K562 (cell line): ENCODE results near the gene ZMYND8. TPM values are rescaled to one million over a fixed set of nuclear protein-coding genes. Genes with fewer than 3 reads are reported as not detected.
A peak's percentile ranks its signal among the peaks of the same experiment; 100 is the strongest.

Experiments used
- CBX2 ChIP-seq: fragments of 200-600 bp; sonication (generic); IDR thresholded peaks from one replicate; pipeline ENCODE4 v1.6.1; 2012; ENCODE audit warnings: mild to moderate bottlenecking, low read length, inconsistent platforms; ENCODE audit not compliant: insufficient read depth, poor library complexity, severe bottlenecking
- EGR1 ChIP-seq: fragments of 450-650 bp; conservative IDR thresholded peaks from 2 replicates; pipeline ENCODE4 v1.6.1; 2017; ENCODE audit warnings: mild to moderate bottlenecking
- ERF ChIP-seq: fragments of 450-650 bp; formaldehyde crosslinking; IDR thresholded peaks from 2 replicates; pipeline ENCODE4 v1.4.0; 2020; ENCODE audit warnings: mild to moderate bottlenecking, mixed read lengths
- ILF3 ChIP-seq: fragments of 450-650 bp; IDR thresholded peaks from 2 replicates; pipeline ENCODE4 v1.6.1; 2018; ENCODE audit warnings: antibody characterized with exemption, mild to moderate bottlenecking, moderate library complexity, borderline replicate concordance
- KDM1A ChIP-seq, 2 experiments: fragments of 450-650 bp; IDR thresholded peaks; 2 replicates each; pipeline ENCODE4 v1.6.1; 2016; ENCODE audit warnings: mild to moderate bottlenecking in 2 of 2
- MTA2 ChIP-seq: fragments of 450-650 bp; IDR thresholded peaks from 2 replicates; pipeline ENCODE4 v1.6.1; 2016; ENCODE audit warnings: low read depth
- NFE2 ChIP-seq: IDR thresholded peaks from 2 replicates; pipeline ENCODE4 v1.6.1; 2014; ENCODE audit warnings: antibody characterized with exemption, low read depth
- POLR3G ChIP-seq: IDR thresholded peaks from 2 replicates; pipeline ENCODE4 v1.6.1; 2011; ENCODE audit not compliant: insufficient read length, insufficient replicate concordance; ENCODE audit errors: extremely low read depth
- SETDB1 ChIP-seq: IDR thresholded peaks from one replicate; pipeline ENCODE4 v1.6.1; 2012; ENCODE audit warnings: low read length, control low read depth, inconsistent platforms
- STAG1 ChIP-seq: sonication (generic); formaldehyde crosslinking; IDR thresholded peaks from 2 replicates; pipeline ENCODE4 v1.5.0; 2020; ENCODE audit warnings: missing genetic modification reagents, borderline replicate concordance
- TARDBP ChIP-seq: fragments of 450-650 bp; IDR thresholded peaks from 2 replicates; pipeline ENCODE4 v1.6.1; 2016
- polyA plus RNA-seq, 8 experiments: library from polyadenylated mRNA; depleted of rRNA in 4 of 8; stranded (reverse) in 5 of 8; unstranded in 3 of 8; fragments of >200 nt; fragmentation: Nextera tagmentation in 2 of 8; fragmentation: Illumina TruSeq in 1 of 8; extraction: Ambion mirVana in 2 of 8; extraction: Trizol in 1 of 8; gene quantifications; 2 replicates each; pipeline versions ENCODE4 v1.2.1 to v1.2.3, GENCODE V29; 2011 to 2014; ENCODE audit warnings: inconsistent platforms in 1 of 8, missing spikeins in 1 of 8
- total RNA-seq, 7 experiments: library from RNA; depleted of rRNA in 6 of 7; stranded (reverse); fragments of >200 nt in 6 of 7; fragmentation: Illumina TruSeq in 2 of 7; extraction: Trizol in 2 of 7; gene quantifications; 2 replicates each; pipeline versions ENCODE4 v1.2.1 to v1.2.3, GENCODE V29; 2011 to 2021; ENCODE audit warnings: low replicate concordance in 1 of 7
- TF ChIP-seq, protein P1 (sequence below): fragments of 450-650 bp; conservative IDR thresholded peaks from 2 replicates; pipeline ENCODE4 v1.6.1; 2016; ENCODE audit warnings: missing genetic modification characterization, low read depth, mild to moderate bottlenecking, control low read depth, missing compliant biosample characterization
- TF ChIP-seq, protein P2 (sequence below): fragments of 250-450 bp; sonication (Bioruptor Pico); IDR thresholded peaks from 2 replicates; pipeline ENCODE4 v1.5.0; 2022; ENCODE audit warnings: mild to moderate bottlenecking
- TF ChIP-seq, protein P3 (sequence below): sonication (generic); formaldehyde crosslinking; IDR thresholded peaks from 2 replicates; pipeline ENCODE4 v1.5.0; 2020; ENCODE audit warnings: missing genetic modification reagents
- TF ChIP-seq, protein P4 (sequence below), 2 experiments: fragments of 450-650 bp; IDR thresholded peaks; 2 replicates each; pipeline ENCODE4 v1.6.1; 2016; ENCODE audit warnings: mild to moderate bottlenecking in 2 of 2, borderline replicate concordance in 1 of 2, low read depth in 1 of 2, moderate library complexity in 1 of 2

ZMYND8 gene
- total and polyA plus RNA-seq, 9 of the 15 experiments (the other 6 are each of a cell fraction or from before 2014, with no cell fraction given), result 31.8 to 148 (median 71.9) TPM

DNA sequence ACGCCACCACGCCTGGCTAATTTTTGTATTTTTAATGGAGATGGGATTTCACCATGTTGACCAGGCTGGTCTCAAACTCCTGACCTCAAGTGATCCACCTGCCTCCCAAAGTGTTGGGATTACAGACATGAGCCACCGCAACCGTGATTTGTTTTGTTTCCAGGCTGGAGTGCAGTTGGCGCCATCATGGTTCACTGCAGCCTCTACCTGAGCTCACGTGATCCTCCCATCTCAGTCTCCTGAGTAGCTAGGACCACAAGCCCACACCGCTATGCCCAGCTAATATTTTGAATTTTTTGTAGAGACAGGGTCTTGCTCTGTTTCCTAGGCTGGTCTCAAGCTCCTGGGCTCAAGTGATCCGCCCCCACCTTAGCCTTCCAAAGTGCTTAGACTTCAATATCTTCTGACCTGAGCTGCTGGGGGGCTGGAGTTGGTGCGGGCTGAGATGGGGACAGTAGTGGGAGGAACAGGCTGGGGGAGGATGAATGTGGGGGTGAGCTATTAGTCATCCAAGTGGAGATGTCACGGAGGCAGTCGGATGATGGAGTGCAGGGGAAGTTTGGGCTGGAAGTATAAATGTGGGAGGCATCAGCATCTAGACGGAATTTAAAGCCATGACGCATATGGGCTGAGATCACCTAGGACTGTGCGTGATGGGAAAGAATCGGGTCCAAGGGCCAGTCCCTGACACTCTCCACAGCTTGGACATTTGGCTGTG, 23.1 kb upstream of the ZMYND8 start (continued):
- TF ChIP-seq, protein P1, sequence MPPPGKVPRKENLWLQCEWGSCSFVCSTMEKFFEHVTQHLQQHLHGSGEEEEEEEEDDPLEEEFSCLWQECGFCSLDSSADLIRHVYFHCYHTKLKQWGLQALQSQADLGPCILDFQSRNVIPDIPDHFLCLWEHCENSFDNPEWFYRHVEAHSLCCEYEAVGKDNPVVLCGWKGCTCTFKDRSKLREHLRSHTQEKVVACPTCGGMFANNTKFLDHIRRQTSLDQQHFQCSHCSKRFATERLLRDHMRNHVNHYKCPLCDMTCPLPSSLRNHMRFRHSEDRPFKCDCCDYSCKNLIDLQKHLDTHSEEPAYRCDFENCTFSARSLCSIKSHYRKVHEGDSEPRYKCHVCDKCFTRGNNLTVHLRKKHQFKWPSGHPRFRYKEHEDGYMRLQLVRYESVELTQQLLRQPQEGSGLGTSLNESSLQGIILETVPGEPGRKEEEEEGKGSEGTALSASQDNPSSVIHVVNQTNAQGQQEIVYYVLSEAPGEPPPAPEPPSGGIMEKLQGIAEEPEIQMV (tag), result no peak
- TF ChIP-seq EGR1 (peak; percentile 100), POLR3G (no peak), SETDB1 (no peak), STAG1 (CRISPR knock-in tag) (no peak), MTA2 (no peak), CBX2 (no peak), NFE2 (no peak), ERF (CRISPR knock-in tag) (no peak), ILF3 (no peak), KDM1A (IDR thresholded peaks at IDR 0.05) (peak; percentile 61 to 80), TARDBP (no peak)
- TF ChIP-seq, protein P2, sequence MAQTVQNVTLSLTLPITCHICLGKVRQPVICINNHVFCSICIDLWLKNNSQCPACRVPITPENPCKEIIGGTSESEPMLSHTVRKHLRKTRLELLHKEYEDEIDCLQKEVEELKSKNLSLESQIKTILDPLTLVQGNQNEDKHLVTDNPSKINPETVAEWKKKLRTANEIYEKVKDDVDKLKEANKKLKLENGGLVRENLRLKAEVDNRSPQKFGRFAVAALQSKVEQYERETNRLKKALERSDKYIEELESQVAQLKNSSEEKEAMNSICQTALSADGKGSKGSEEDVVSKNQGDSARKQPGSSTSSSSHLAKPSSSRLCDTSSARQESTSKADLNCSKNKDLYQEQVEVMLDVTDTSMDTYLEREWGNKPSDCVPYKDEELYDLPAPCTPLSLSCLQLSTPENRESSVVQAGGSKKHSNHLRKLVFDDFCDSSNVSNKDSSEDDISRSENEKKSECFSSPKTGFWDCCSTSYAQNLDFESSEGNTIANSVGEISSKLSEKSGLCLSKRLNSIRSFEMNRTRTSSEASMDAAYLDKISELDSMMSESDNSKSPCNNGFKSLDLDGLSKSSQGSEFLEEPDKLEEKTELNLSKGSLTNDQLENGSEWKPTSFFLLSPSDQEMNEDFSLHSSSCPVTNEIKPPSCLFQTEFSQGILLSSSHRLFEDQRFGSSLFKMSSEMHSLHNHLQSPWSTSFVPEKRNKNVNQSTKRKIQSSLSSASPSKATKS (CRISPR knock-in tag), result no peak
- TF ChIP-seq, protein P3, sequence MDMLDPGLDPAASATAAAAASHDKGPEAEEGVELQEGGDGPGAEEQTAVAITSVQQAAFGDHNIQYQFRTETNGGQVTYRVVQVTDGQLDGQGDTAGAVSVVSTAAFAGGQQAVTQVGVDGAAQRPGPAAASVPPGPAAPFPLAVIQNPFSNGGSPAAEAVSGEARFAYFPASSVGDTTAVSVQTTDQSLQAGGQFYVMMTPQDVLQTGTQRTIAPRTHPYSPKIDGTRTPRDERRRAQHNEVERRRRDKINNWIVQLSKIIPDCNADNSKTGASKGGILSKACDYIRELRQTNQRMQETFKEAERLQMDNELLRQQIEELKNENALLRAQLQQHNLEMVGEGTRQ (CRISPR knock-in tag), result no peak
- TF ChIP-seq, protein P4, sequence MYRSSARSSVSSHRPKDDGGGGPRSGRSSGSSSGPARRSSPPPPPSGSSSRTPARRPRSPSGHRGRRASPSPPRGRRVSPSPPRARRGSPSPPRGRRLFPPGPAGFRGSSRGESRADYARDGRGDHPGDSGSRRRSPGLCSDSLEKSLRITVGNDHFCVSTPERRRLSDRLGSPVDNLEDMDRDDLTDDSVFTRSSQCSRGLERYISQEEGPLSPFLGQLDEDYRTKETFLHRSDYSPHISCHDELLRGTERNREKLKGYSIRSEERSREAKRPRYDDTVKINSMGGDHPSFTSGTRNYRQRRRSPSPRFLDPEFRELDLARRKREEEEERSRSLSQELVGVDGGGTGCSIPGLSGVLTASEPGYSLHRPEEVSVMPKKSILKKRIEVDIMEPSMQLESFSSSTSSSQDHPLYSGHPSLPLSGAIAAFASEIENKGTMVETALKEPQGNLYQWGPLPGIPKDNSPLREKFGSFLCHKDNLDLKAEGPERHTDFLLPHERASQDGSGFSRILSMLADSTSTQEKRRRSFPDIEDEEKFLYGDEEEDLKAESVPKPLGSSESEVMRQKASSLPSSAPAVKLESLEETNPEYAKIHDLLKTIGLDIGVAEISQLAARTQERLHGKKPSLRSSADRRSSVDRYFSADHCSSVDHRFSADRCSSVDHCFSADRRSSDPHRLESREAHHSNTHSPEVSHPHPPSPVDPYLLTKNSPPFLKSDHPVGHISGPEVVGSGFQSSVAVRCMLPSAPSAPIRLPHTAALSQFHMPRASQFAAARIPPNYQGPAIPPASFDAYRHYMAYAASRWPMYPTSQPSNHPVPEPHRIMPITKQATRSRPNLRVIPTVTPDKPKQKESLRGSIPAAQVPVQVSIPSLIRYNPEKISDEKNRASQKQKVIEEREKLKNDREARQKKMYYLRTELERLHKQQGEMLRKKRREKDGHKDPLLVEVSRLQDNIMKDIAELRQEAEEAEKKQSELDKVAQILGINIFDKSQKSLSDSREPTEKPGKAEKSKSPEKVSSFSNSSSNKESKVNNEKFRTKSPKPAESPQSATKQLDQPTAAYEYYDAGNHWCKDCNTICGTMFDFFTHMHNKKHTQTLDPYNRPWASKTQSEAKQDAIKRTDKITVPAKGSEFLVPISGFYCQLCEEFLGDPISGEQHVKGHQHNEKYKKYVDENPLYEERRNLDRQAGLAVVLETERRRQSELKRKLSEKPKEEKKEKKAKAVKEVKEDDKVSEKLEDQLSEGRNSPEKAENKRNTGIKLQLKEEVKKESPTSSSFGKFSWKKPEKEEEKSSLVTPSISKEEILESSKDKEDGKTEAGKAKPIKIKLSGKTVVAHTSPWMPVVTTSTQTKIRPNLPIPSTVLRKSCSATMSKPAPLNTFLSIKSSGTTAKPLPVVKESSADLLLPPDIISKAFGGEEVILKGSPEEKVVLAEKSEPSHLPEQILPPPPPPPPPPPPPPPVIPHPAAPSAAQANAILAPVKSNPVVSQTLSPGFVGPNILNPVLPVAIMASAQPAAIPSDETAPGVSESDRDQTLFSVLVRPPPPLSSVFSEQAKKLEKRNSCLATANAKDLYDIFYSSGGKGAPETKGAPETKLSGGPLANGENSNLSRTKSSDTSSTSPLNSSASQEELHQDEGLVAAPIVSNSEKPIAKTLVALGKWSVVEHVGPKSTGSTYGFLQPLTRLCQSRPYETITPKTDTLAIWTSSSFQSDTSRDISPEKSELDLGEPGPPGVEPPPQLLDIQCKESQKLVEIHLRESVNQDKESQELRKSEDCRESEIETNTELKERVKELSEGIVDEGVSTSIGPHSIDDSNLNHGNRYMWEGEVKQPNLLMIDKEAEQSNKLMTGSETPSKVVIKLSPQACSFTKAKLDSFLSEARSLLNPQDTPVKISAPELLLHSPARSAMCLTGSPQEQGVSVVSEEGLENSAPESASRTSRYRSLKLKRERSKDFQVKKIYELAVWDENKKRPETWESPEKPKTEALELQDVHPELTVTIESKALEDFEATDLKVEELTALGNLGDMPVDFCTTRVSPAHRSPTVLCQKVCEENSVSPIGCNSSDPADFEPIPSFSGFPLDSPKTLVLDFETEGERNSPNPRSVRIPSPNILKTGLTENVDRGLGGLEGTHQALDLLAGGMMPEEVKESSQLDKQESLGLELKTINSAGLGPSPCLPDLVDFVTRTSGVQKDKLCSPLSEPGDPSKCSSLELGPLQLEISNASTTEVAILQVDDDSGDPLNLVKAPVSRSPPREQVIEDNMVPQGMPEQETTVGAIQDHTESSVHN (IDR thresholded peaks at IDR 0.05; ENCODE audit: borderline replicate concordance in 1 of 2, low read depth in 1 of 2), result 0 out of 4 replicates have a peak, but pooled peaks of 1 of the 2 experiments have one; percentile 44
